GM12892 (cell line): ENCODE measurements around the gene APOM.

Experiments used
- POLR2A ChIP-seq: IDR thresholded peaks from 2 replicates; pipeline ENCODE4 v1.6.1; 2011; ENCODE audit warnings: low read depth, low read length, control low read depth
- POLR2AphosphoS5 ChIP-seq: IDR thresholded peaks from 2 replicates; pipeline ENCODE4 v1.6.1; 2011; ENCODE audit warnings: low read depth, low read length, control low read depth
- TAF1 ChIP-seq: IDR thresholded peaks from 2 replicates; pipeline ENCODE4 v1.6.1; 2011; ENCODE audit warnings: low read depth, mild to moderate bottlenecking, control low read depth, low read length, borderline replicate concordance

- no peak for TF ChIP-seq POLR2AphosphoS5
- TF ChIP-seq POLR2A = no peak
- TF ChIP-seq TAF1 = no peak
Measured at GRCh38 chr6:31614684-31615578, 40.8 kb upstream of the APOM start, which contains the start of gene AIF1.
